CD4-positive, alpha-beta T cell (primary cell): ENCODE results near the gene SLC24A3. TPM values are rescaled to one million over a fixed set of nuclear protein-coding genes. Genes with fewer than 3 reads are reported as not detected.

Experiments used
- ATAC-seq: fragments of 200-7000 bp; cut with Tn5 transposase; one replicate; pipeline ENCODE4 v1.10.0; 2022; ENCODE audit warnings: mild to moderate bottlenecking; ENCODE audit not compliant: poor library complexity
- CTCF ChIA-PET: fragments of 350-600 bp; sonication (Branson Sonifier 250); formaldehyde crosslinking; loops from one replicate; lab custom pipeline; 2021; ENCODE audit warnings: antibody characterized with exemption, inconsistent platforms; lab: Charles Lee
- POLR2A ChIA-PET: fragments of 350-600 bp; sonication (Branson Sonifier 250); formaldehyde crosslinking; loops from one replicate; lab custom pipeline; 2021; ENCODE audit warnings: antibody characterized with exemption, inconsistent platforms; lab: Charles Lee
- DNase-seq, 14 experiments: peaks; one replicate each; pipeline ENCODE4 v3.0.0-alpha.2; 2013 to 2020; ENCODE audit warnings: mixed read lengths in 2 of 14
- H3K27ac ChIP-seq, 2 donors: one replicate each; pipeline versions ENCODE4 v1.5.1 to v1.7.0; 2013; ENCODE audit warnings: low read length in 2 of 2, low read depth in 1 of 2, mild to moderate bottlenecking in 1 of 2
- H3K27me3 ChIP-seq, 2 experiments: 1 replicate in 1 of 2; 2 replicates in 1 of 2; pipeline versions ENCODE4 v1.6.1 to v1.7.0; 2013; ENCODE audit warnings: low read length in 2 of 2, control low read depth in 1 of 2, mild to moderate bottlenecking in 1 of 2, moderate library complexity in 1 of 2; ENCODE audit not compliant: insufficient read depth in 2 of 2, control insufficient read depth in 1 of 2
- H3K36me3 ChIP-seq: one replicate; pipeline ENCODE4 v1.6.1; 2013; ENCODE audit warnings: low read length, control low read depth; ENCODE audit not compliant: insufficient read depth
- H3K4me1 ChIP-seq: one replicate; pipeline ENCODE4 v1.6.1; 2013; ENCODE audit warnings: low read length, control low read depth; ENCODE audit not compliant: insufficient read depth
- H3K4me3 ChIP-seq: one replicate; pipeline ENCODE4 v1.5.1; 2013; ENCODE audit warnings: mild to moderate bottlenecking, low read length, moderate library complexity
- H3K9me3 ChIP-seq, 2 experiments: 1 replicate in 1 of 2; 2 replicates in 1 of 2; pipeline versions ENCODE4 v1.6.1 to v1.7.0; 2013; ENCODE audit warnings: low read length in 2 of 2, mild to moderate bottlenecking in 2 of 2, control low read depth in 1 of 2, moderate library complexity in 1 of 2; ENCODE audit not compliant: control insufficient read depth in 1 of 2, insufficient read depth in 1 of 2
- H3K27ac Mint-ChIP-seq: one replicate; pipeline ENCODE4 v1.8.0; 2020; ENCODE audit warnings: mixed read lengths
- H3K27me3 Mint-ChIP-seq: one replicate; pipeline ENCODE4 v1.8.0; 2021; ENCODE audit warnings: mixed read lengths
- H3K36me3 Mint-ChIP-seq: one replicate; pipeline ENCODE4 v1.8.0; 2021; ENCODE audit warnings: low read depth, mixed read lengths
- H3K4me1 Mint-ChIP-seq: one replicate; pipeline ENCODE4 v1.8.0; 2021; ENCODE audit warnings: low read depth, mixed read lengths
- H3K4me3 Mint-ChIP-seq: one replicate; pipeline ENCODE4 v1.8.0; 2020; ENCODE audit warnings: mild to moderate bottlenecking, mixed read lengths
- H3K9me3 Mint-ChIP-seq: one replicate; pipeline ENCODE4 v1.8.0; 2020; ENCODE audit warnings: mixed read lengths
- intact Hi-C, 2 experiments: fragments of 100-400 bp; cut with DNase I in 1 of 2; cut with micrococcal nuclease in 1 of 2; formaldehyde crosslinking; loops; one replicate each; pipeline versions ENCODE4 v1.15.1 to v1.9.0; 2023 to 2025; cut with DNase I, micrococcal nuclease
- total RNA-seq, 174 experiments: library from RNA in 2 of 174; stranded (reverse) in 2 of 174; gene quantifications; one replicate each; pipeline ENCODE4 v1.2.3 and lab custom pipeline; 2021 to 2026
- TF ChIP-seq, protein P1 (sequence below): fragments of 200-600 bp; IDR thresholded peaks from one replicate; pipeline ENCODE4 v1.8.0; 2022; ENCODE audit warnings: antibody characterized with exemption, mild to moderate bottlenecking

The SLC24A3 gene
- total RNA-seq, 2 experiments from 2014 or later = not detected

DNA sequence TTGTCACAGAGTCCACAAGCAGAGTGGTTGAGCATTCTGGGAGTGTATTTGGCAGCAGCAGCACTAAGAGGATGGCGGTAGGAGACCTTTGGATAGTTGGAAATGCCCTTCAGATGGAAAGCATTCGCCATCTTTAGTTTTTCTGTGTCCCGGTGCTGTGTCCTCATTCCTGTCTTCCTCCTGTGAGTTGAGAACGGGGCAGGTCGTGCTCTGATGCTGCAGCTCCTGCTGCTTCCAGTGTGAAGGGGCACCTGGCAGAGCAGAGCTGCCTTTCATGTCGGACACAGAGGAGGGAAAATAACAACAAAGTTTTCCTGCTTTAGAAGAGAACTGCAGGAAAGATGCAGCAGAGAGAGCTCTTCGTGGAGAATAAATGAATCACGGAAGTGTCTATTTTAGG lies 194.8 kb downstream of the SLC24A3 start:
- Mint-ChIP-seq H3K4me1 (no peaks in the 10 kb centered on the region), H3K9me3 (no peaks in the 10 kb centered on the region), H3K4me3 (no peak overlapping the region), H3K27me3 (peaks cover 6% of the 10 kb centered on the region), H3K36me3 (no peaks in the 10 kb centered on the region), H3K27ac (no peak overlapping the region)
- CTCF ChIA-PET = no interaction called here
- TF ChIP-seq, protein P1, sequence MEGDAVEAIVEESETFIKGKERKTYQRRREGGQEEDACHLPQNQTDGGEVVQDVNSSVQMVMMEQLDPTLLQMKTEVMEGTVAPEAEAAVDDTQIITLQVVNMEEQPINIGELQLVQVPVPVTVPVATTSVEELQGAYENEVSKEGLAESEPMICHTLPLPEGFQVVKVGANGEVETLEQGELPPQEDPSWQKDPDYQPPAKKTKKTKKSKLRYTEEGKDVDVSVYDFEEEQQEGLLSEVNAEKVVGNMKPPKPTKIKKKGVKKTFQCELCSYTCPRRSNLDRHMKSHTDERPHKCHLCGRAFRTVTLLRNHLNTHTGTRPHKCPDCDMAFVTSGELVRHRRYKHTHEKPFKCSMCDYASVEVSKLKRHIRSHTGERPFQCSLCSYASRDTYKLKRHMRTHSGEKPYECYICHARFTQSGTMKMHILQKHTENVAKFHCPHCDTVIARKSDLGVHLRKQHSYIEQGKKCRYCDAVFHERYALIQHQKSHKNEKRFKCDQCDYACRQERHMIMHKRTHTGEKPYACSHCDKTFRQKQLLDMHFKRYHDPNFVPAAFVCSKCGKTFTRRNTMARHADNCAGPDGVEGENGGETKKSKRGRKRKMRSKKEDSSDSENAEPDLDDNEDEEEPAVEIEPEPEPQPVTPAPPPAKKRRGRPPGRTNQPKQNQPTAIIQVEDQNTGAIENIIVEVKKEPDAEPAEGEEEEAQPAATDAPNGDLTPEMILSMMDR = no peak
- no peaks in the 10 kb centered on the region for H3K4me1 ChIP-seq
- no peak for DNase-seq
- no peak overlapping the region for H3K4me3 ChIP-seq
- H3K9me3 ChIP-seq = no peaks in the 10 kb centered on the region
- POLR2A ChIA-PET = no interaction called here
- no peak overlapping the region for H3K27ac ChIP-seq
- H3K36me3 ChIP-seq = no peaks in the 10 kb centered on the region
- ATAC-seq = no peak
- no peaks in the 10 kb centered on the region for H3K27me3 ChIP-seq
- intact Hi-C loops = no loop called here

DNA sequence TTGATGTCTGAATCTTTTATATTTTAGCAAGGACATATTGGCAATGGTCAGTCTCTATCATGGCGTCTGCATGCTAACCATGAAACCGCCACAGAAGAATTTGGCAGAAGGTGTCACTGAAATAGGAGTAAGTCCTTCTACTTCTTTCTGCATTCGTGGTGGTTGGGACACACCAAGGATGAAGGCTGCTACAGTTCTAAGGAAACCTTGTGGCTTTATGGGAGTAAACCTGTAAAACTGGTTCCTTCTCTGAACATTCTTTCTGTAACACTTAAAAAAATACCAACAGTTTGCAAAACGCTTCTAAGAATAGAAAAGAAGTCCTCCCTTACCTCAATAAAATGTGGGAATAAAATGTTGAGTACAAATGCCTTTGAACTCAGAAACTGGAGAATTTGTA lies 195.3 kb downstream of the SLC24A3 start:
- Histone ChIP-seq H3K4me3 (no peak overlapping the region), H3K4me1 (no peaks in the 10 kb centered on the region), H3K9me3 (no peaks in the 10 kb centered on the region), H3K27me3 (no peaks in the 10 kb centered on the region), H3K36me3 (no peaks in the 10 kb centered on the region), H3K27ac (no peak overlapping the region)
- POLR2A ChIA-PET = no interaction called here
- TF ChIP-seq, protein P1 = no peak
- CTCF ChIA-PET = no interaction called here
- no peak overlapping the region for H3K27ac Mint-ChIP-seq
- no peaks in the 10 kb centered on the region for H3K9me3 Mint-ChIP-seq
- H3K36me3 Mint-ChIP-seq = no peaks in the 10 kb centered on the region
- H3K4me3 Mint-ChIP-seq = no peak overlapping the region
- no peak for ATAC-seq
- H3K27me3 Mint-ChIP-seq = peaks cover 6% of the 10 kb centered on the region
- no peaks in the 10 kb centered on the region for H3K4me1 Mint-ChIP-seq
- DNase-seq = no peak
- intact Hi-C loops = no loop called here

DNA sequence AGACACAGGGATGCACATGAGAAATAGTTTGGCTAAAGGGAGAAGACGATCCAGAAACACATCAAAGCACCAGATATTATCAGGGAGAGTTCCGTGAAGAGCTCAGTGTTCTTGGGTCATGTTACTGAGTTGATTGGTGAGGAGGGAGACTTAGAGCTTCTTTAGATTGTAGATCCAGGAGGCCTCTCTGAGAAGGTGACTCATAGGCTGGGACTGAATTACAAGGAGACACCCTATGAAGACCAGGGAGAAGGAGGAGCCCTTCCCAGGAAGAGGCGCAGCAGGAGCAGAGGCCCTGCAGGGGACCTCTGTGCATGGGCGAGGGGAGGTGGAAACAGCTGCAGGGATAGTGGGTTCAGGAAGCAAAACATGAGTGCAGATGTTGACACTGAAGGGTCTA lies 196.5 kb downstream of the SLC24A3 start:
- Histone ChIP-seq H3K27ac (no peak overlapping the region), H3K27me3 (no peaks in the 10 kb centered on the region), H3K4me3 (no peak overlapping the region), H3K9me3 (no peaks in the 10 kb centered on the region), H3K4me1 (no peaks in the 10 kb centered on the region), H3K36me3 (no peaks in the 10 kb centered on the region)
- intact Hi-C loops = no loop called here
- Mint-ChIP-seq H3K4me3 (no peak overlapping the region), H3K4me1 (no peaks in the 10 kb centered on the region), H3K36me3 (no peaks in the 10 kb centered on the region), H3K27me3 (peaks cover 6% of the 10 kb centered on the region), H3K27ac (no peak overlapping the region), H3K9me3 (no peaks in the 10 kb centered on the region)
- ChIA-PET POLR2A (no interaction called here), CTCF (interaction anchor here (1.6 kb wide), 1 partner anchor 9 kb away, joined by 4 read pairs; no protein-coding TSS in a partner anchor)
- DNase-seq (no peak), ATAC-seq (no peak)
- TF ChIP-seq, protein P1 = no peak
